PC-3 (cell line): ENCODE measurements around the gene NRCAM. TPM values are rescaled to one million over a fixed set of nuclear protein-coding genes. Genes with fewer than 3 reads are reported as not detected.

Experiments used
- ATAC-seq: fragments of 200-7000 bp; cut with Tn5 transposase; 2 replicates; pipeline ENCODE4 v1.9.1; 2020; ENCODE audit warnings: mild to moderate bottlenecking, moderate library complexity
- BruUV-seq: library from RNA; stranded (reverse); fragments of 400-500 nt; replicated peaks from 2 replicates; lab custom pipeline; 2021; lab: Mats Ljungman, UMichigan
- CTCF ChIA-PET: fragments of 300-600 bp; sonication (Branson Sonifier 250); formaldehyde crosslinking; loops from one replicate; lab custom pipeline; 2022; ENCODE audit warnings: antibody characterized with exemption; lab: Charles Lee
- POLR2A ChIA-PET: fragments of 300-600 bp; sonication (Branson Sonifier 250); formaldehyde crosslinking; loops from one replicate; lab custom pipeline; 2022; ENCODE audit warnings: antibody characterized with exemption; ENCODE audit not compliant: unreplicated experiment; lab: Charles Lee
- DNase-seq: peaks from one replicate; pipeline ENCODE4 v3.0.0-alpha.2; 2015
- H2AFZ ChIP-seq: fragments of 300-600 bp; sonication (generic); 2 replicates; pipeline ENCODE4 v1.6.0; 2016; ENCODE audit warnings: antibody characterized with exemption, low read length
- H3F3A ChIP-seq: fragments of 300-600 bp; sonication (generic); one replicate; pipeline ENCODE4 v1.6.0; 2017; ENCODE audit warnings: antibody characterized with exemption, low read length, control low read depth, mild to moderate bottlenecking; ENCODE audit not compliant: unreplicated experiment
- H3K27ac ChIP-seq: fragments of 300-600 bp; sonication (generic); 2 replicates; pipeline ENCODE4 v1.5.1; 2016; ENCODE audit warnings: mild to moderate bottlenecking, low read length
- H3K27me3 ChIP-seq: fragments of 300-600 bp; sonication (generic); 2 replicates; pipeline ENCODE4 v1.6.1; 2016; ENCODE audit warnings: low read length, mixed read lengths
- H3K36me3 ChIP-seq: fragments of 300-600 bp; sonication (generic); 2 replicates; pipeline ENCODE4 v1.6.1; 2016; ENCODE audit warnings: low read depth, mixed run types, low read length, mixed read lengths
- H3K4me1 ChIP-seq: fragments of 300-600 bp; sonication (generic); 2 replicates; pipeline ENCODE4 v1.5.1; 2016; ENCODE audit warnings: low read length; ENCODE audit not compliant: insufficient read depth
- H3K4me2 ChIP-seq: fragments of 300-600 bp; sonication (generic); 2 replicates; pipeline ENCODE4 v1.6.0; 2016; ENCODE audit warnings: low read length
- H3K4me3 ChIP-seq: fragments of 300-600 bp; sonication (generic); 2 replicates; pipeline ENCODE4 v1.5.1; 2016; ENCODE audit warnings: mild to moderate bottlenecking, low read length, mixed read lengths
- H3K79me2 ChIP-seq: fragments of 300-600 bp; sonication (generic); 2 replicates; pipeline ENCODE4 v1.6.1; 2017; ENCODE audit warnings: low read length, mixed read lengths
- H3K9ac ChIP-seq: fragments of 300-600 bp; sonication (generic); 2 replicates; pipeline ENCODE4 v1.6.0; 2016; ENCODE audit warnings: mild to moderate bottlenecking, low read length
- H3K9me2 ChIP-seq: fragments of 300-600 bp; sonication (generic); replicated peaks from 2 replicates; pipeline ENCODE4 v1.6.1; 2016; ENCODE audit warnings: mixed run types, low read length, mixed read lengths
- H3K9me3 ChIP-seq: fragments of 300-600 bp; sonication (generic); 2 replicates; pipeline ENCODE4 v1.6.1; 2016; ENCODE audit warnings: low read length, mixed read lengths
- H4K20me1 ChIP-seq: fragments of 300-600 bp; sonication (generic); 2 replicates; pipeline ENCODE4 v1.6.1; 2016; ENCODE audit warnings: low read length, mixed read lengths
- CTCF ChIP-seq: fragments of 300-600 bp; sonication (generic); conservative IDR thresholded peaks from 2 replicates; pipeline ENCODE4 v1.5.1; 2017; ENCODE audit warnings: antibody characterized with exemption, low read depth, mild to moderate bottlenecking, low read length
- EZH2 ChIP-seq: fragments of 300-600 bp; sonication (generic); IDR thresholded peaks from one replicate; pipeline ENCODE4 v1.6.1; 2017; ENCODE audit warnings: antibody characterized with exemption, mild to moderate bottlenecking, low read length; ENCODE audit not compliant: unreplicated experiment
- EZH2phosphoT487 ChIP-seq: fragments of 300-600 bp; sonication (generic); IDR thresholded peaks from 2 replicates; pipeline ENCODE4 v1.6.1; 2018; ENCODE audit warnings: mild to moderate bottlenecking, antibody characterized with exemption, low read length, borderline replicate concordance
- intact Hi-C: fragments of 100-400 bp; cut with micrococcal nuclease; formaldehyde crosslinking; loops from 2 replicates; pipeline ENCODE4 v1.9.0; 2023
- total RNA-seq: library from RNA; depleted of rRNA; stranded (reverse); fragments of >200 nt; gene quantifications from 2 replicates; pipeline ENCODE4 v1.2.3, GENCODE V29; 2014

The NRCAM gene
- total RNA-seq, 1 experiment from 2014 or later = not detected

- H3K4me3 ChIP-seq = no peak overlapping the region
- POLR2A ChIA-PET = no interaction called here
- H2AFZ ChIP-seq = no peak overlapping the region
- no peaks in the 10 kb centered on the region for H3K9me3 ChIP-seq
- ATAC-seq = no peak
- no peak overlapping the region for H3K4me2 ChIP-seq
- no peak for TF ChIP-seq CTCF
- no peak for TF ChIP-seq EZH2
- TF ChIP-seq EZH2phosphoT487 = no peak
- no peaks in the 10 kb centered on the region for H4K20me1 ChIP-seq
- intact Hi-C loops = no loop called here
- no peaks in the 10 kb centered on the region for H3F3A ChIP-seq
- DNase-seq = no peak
- H3K9ac ChIP-seq = no peak overlapping the region
- CTCF ChIA-PET = no interaction called here
- no peaks in the 10 kb centered on the region for H3K4me1 ChIP-seq
- H3K36me3 ChIP-seq = no peaks in the 10 kb centered on the region
- no peak overlapping the region for H3K27ac ChIP-seq
- no TSS peak for BruUV-seq
- H3K27me3 ChIP-seq = 0 out of 2 replicates have a peak, but pooled peaks cover 4% of the 10 kb centered on the region
- H3K9me2 ChIP-seq = no peaks in the 10 kb centered on the region
- no peaks in the 10 kb centered on the region for H3K79me2 ChIP-seq
Measured at GRCh38 chr7:108308903-108309302, 147.3 kb downstream of the NRCAM start.

- no peaks in the 10 kb centered on the region for H3F3A ChIP-seq
- H2AFZ ChIP-seq = no peak overlapping the region
- H3K4me1 ChIP-seq = no peaks in the 10 kb centered on the region
- no peaks in the 10 kb centered on the region for H3K79me2 ChIP-seq
- no peak overlapping the region for H3K4me3 ChIP-seq
- ATAC-seq (no peak), DNase-seq (no peak)
- H3K9me3 ChIP-seq = no peaks in the 10 kb centered on the region
- TF ChIP-seq EZH2 = no peak
- TF ChIP-seq CTCF = no peak
- no peak for TF ChIP-seq EZH2phosphoT487
- CTCF ChIA-PET = no interaction called here
- H3K9ac ChIP-seq = no peak overlapping the region
- no peak overlapping the region for H3K4me2 ChIP-seq
- H3K36me3 ChIP-seq = no peaks in the 10 kb centered on the region
- no peaks in the 10 kb centered on the region for H4K20me1 ChIP-seq
- POLR2A ChIA-PET = no interaction called here
- H3K9me2 ChIP-seq = no peaks in the 10 kb centered on the region
- BruUV-seq = no TSS peak
- 0 out of 2 replicates have a peak, but pooled peaks cover 4% of the 10 kb centered on the region for H3K27me3 ChIP-seq
- intact Hi-C loops = no loop called here
- no peak overlapping the region for H3K27ac ChIP-seq
Measured at GRCh38 chr7:108308276-108308675, 148.0 kb downstream of the NRCAM start.

- no peaks in the 10 kb centered on the region for H3K4me1 ChIP-seq
- intact Hi-C loops = no loop called here
- POLR2A ChIA-PET = no interaction called here
Measured at GRCh38 chr7:108307595-108307994, 148.6 kb downstream of the NRCAM start.

More at GRCh38 chr7:108307595-108307994, 148.6 kb downstream of the NRCAM start:
- H2AFZ ChIP-seq = no peak overlapping the region
- no peaks in the 10 kb centered on the region for H4K20me1 ChIP-seq
- H3K27me3 ChIP-seq = 0 out of 2 replicates have a peak, but pooled peaks cover 4% of the 10 kb centered on the region
- no peaks in the 10 kb centered on the region for H3K36me3 ChIP-seq
- ATAC-seq (no peak), DNase-seq (no peak)
- H3K4me2 ChIP-seq = no peak overlapping the region
- CTCF ChIA-PET = no interaction called here
- no peak overlapping the region for H3K27ac ChIP-seq
- H3K4me3 ChIP-seq = no peak overlapping the region
- H3K9me3 ChIP-seq = no peaks in the 10 kb centered on the region
- TF ChIP-seq EZH2 (no peak), CTCF (no peak), EZH2phosphoT487 (no peak)
- no peaks in the 10 kb centered on the region for H3K9me2 ChIP-seq
- H3F3A ChIP-seq = no peaks in the 10 kb centered on the region
- H3K79me2 ChIP-seq = no peaks in the 10 kb centered on the region
- no TSS peak for BruUV-seq
- no peak overlapping the region for H3K9ac ChIP-seq
